Ishikawa (cell line): ENCODE measurements around the gene CTDP1.

Source experiments
- CEBPB ChIP-seq: IDR thresholded peaks from 2 replicates; pipeline ENCODE4 v1.6.1; 2012
- CREB1 ChIP-seq: IDR thresholded peaks from 2 replicates; pipeline ENCODE4 v1.6.1; 2012; ENCODE audit warnings: low read depth
- EGR1 ChIP-seq: IDR thresholded peaks from 2 replicates; pipeline ENCODE4 v1.6.1; 2012
- EP300 ChIP-seq: IDR thresholded peaks from 2 replicates; pipeline ENCODE4 v1.6.1; 2012; ENCODE audit warnings: borderline replicate concordance
- FOXM1 ChIP-seq: IDR thresholded peaks from 2 replicates; pipeline ENCODE4 v1.6.1; 2012; ENCODE audit warnings: low read depth, borderline replicate concordance
- MAX ChIP-seq: IDR thresholded peaks from 2 replicates; pipeline ENCODE4 v1.6.1; 2012
- NFIC ChIP-seq: IDR thresholded peaks from 2 replicates; pipeline ENCODE4 v1.6.1; 2012
- RAD21 ChIP-seq: IDR thresholded peaks from 2 replicates; pipeline ENCODE4 v1.6.1; 2012; ENCODE audit warnings: low read depth
- REST ChIP-seq: IDR thresholded peaks from 2 replicates; pipeline ENCODE4 v1.6.1; 2012; ENCODE audit warnings: low read depth, mild to moderate bottlenecking
- TAF1 ChIP-seq: IDR thresholded peaks from 2 replicates; pipeline ENCODE4 v1.6.1; 2012; ENCODE audit warnings: low read depth, mild to moderate bottlenecking
- TCF12 ChIP-seq: IDR thresholded peaks from 2 replicates; pipeline ENCODE4 v1.6.1; 2012; ENCODE audit warnings: low read depth
- TEAD4 ChIP-seq: IDR thresholded peaks from 2 replicates; pipeline ENCODE4 v1.6.1; 2012
- USF1 ChIP-seq: IDR thresholded peaks from 2 replicates; pipeline ENCODE4 v1.6.1; 2012
- YY1 ChIP-seq: IDR thresholded peaks from 2 replicates; pipeline ENCODE4 v1.6.1; 2012; ENCODE audit warnings: low read depth
- ZBTB7A ChIP-seq: IDR thresholded peaks from 2 replicates; pipeline ENCODE4 v1.6.1; 2012; ENCODE audit warnings: low read depth

CTDP1 gene

GRCh38 chr18:79756826-79757225, 77.2 kb downstream of the CTDP1 start:
- no peak for TF ChIP-seq EGR1
- no peak for TF ChIP-seq MAX
- no peak for TF ChIP-seq NFIC
- no peak for TF ChIP-seq ZBTB7A
- TF ChIP-seq YY1 = no peak
- no peak for TF ChIP-seq TAF1
- TF ChIP-seq TEAD4 = no peak
- no peak for TF ChIP-seq TCF12
- TF ChIP-seq EP300 = no peak
- TF ChIP-seq REST = no peak
- no peak for TF ChIP-seq RAD21
- TF ChIP-seq CEBPB = no peak
- no peak for TF ChIP-seq CREB1
- no peak for TF ChIP-seq FOXM1
- TF ChIP-seq USF1 = no peak

- no peak for TF ChIP-seq REST
- TF ChIP-seq RAD21 = no peak
- no peak for TF ChIP-seq MAX
- no peak for TF ChIP-seq TCF12
Measured at GRCh38 chr18:79760348-79760747, 80.7 kb downstream of the CTDP1 start.

GRCh38 chr18:79760881-79761280, 81.3 kb downstream of the CTDP1 start:
- TF ChIP-seq EGR1 (no peak), YY1 (no peak), TEAD4 (no peak), USF1 (no peak), TCF12 (no peak), MAX (no peak), ZBTB7A (no peak), CEBPB (no peak), RAD21 (no peak), CREB1 (no peak), NFIC (no peak), EP300 (no peak)

- TF ChIP-seq REST (no peak), MAX (no peak), CREB1 (no peak), USF1 (no peak), EGR1 (no peak), ZBTB7A (no peak), CEBPB (no peak), TEAD4 (no peak), TAF1 (no peak), RAD21 (no peak)
Measured at GRCh38 chr18:79763407-79763806, 83.8 kb downstream of the CTDP1 start.
